Endothelial cell (in vitro differentiated cells): ENCODE data around the gene WNT7B. TPM values are rescaled to one million over a fixed set of nuclear protein-coding genes. Genes with fewer than 3 reads are reported as not detected.

Source experiments
- DNase-seq: peaks from one replicate; pipeline ENCODE4 v3.0.0; 2021; ENCODE audit warnings: low spot score
- H3K27ac Mint-ChIP-seq: one replicate; pipeline ENCODE4 v1.8.0; 2021; ENCODE audit warnings: mixed read lengths, inconsistent platforms; ENCODE audit not compliant: unreplicated experiment
- H3K27me3 Mint-ChIP-seq: one replicate; pipeline ENCODE4 v1.8.0; 2021; ENCODE audit warnings: mild to moderate bottlenecking, moderate library complexity, mixed read lengths, inconsistent platforms; ENCODE audit not compliant: unreplicated experiment
- H3K36me3 Mint-ChIP-seq: one replicate; pipeline ENCODE4 v1.8.0; 2021; ENCODE audit warnings: mild to moderate bottlenecking, low read depth, mixed read lengths, inconsistent platforms; ENCODE audit not compliant: unreplicated experiment
- H3K4me1 Mint-ChIP-seq: one replicate; pipeline ENCODE4 v1.8.0; 2021; ENCODE audit warnings: mild to moderate bottlenecking, mixed read lengths, inconsistent platforms; ENCODE audit not compliant: unreplicated experiment
- H3K4me3 Mint-ChIP-seq: one replicate; pipeline ENCODE4 v1.8.0; 2021; ENCODE audit warnings: mild to moderate bottlenecking, mixed read lengths, inconsistent platforms; ENCODE audit not compliant: unreplicated experiment
- H3K9me3 Mint-ChIP-seq: one replicate; pipeline ENCODE4 v1.8.0; 2021; ENCODE audit warnings: mixed read lengths, inconsistent platforms; ENCODE audit not compliant: unreplicated experiment
- CTCF ChIP-seq: fragments of 200-600 bp; sonication (generic); IDR thresholded peaks from one replicate; pipeline ENCODE4 v1.5.0; 2021; ENCODE audit warnings: antibody characterized with exemption; ENCODE audit not compliant: unreplicated experiment
- total RNA-seq: library from RNA; stranded (reverse); fragmentation: NEBNext Ultra II Directional; extraction: Animal tissue kit (Norgen Biotek cat#: 25700); gene quantifications from one replicate; pipeline ENCODE4 v1.2.1, GENCODE V29; 2021; ENCODE audit not compliant: unreplicated experiment

Gene WNT7B
- total RNA-seq, 1 donor from 2014 or later, result not detected

- no peak for TF ChIP-seq CTCF
- H3K9me3 Mint-ChIP-seq, result no peaks in the 10 kb centered on the region
- no peak for DNase-seq
- peaks cover 6% of the 10 kb centered on the region for H3K27me3 Mint-ChIP-seq
- no peak overlapping the region for H3K27ac Mint-ChIP-seq
- H3K4me3 Mint-ChIP-seq, result no peak overlapping the region
- peaks cover 3% of the 10 kb centered on the region for H3K36me3 Mint-ChIP-seq
- no peaks in the 10 kb centered on the region for H3K4me1 Mint-ChIP-seq
These were observed 34.7 kb upstream of the WNT7B start for GRCh38 chr22:46011627-46012181.

GRCh38 chr22:46010951-46011626 is 34.1 kb upstream of the WNT7B start:
- no peaks in the 10 kb centered on the region for H3K9me3 Mint-ChIP-seq
- no peak for DNase-seq
- no peak for TF ChIP-seq CTCF
- H3K36me3 Mint-ChIP-seq, result peaks cover 3% of the 10 kb centered on the region
- H3K4me3 Mint-ChIP-seq, result no peak overlapping the region
- no peak overlapping the region for H3K27ac Mint-ChIP-seq
- no peaks in the 10 kb centered on the region for H3K4me1 Mint-ChIP-seq
- H3K27me3 Mint-ChIP-seq, result peaks cover 6% of the 10 kb centered on the region

GRCh38 chr22:46010207-46010867 is 33.4 kb upstream of the WNT7B start:
- no peaks in the 10 kb centered on the region for H3K4me1 Mint-ChIP-seq
- peaks cover 3% of the 10 kb centered on the region for H3K36me3 Mint-ChIP-seq
- H3K9me3 Mint-ChIP-seq, result no peaks in the 10 kb centered on the region
- H3K4me3 Mint-ChIP-seq, result no peak overlapping the region
- no peak for TF ChIP-seq CTCF
- peaks cover 6% of the 10 kb centered on the region for H3K27me3 Mint-ChIP-seq
- DNase-seq, result no peak
- no peak overlapping the region for H3K27ac Mint-ChIP-seq

GRCh38 chr22:46009730-46010129 is 32.8 kb upstream of the WNT7B start:
- no peak for TF ChIP-seq CTCF
- Mint-ChIP-seq H3K27me3 (peaks cover 4% of the 10 kb centered on the region), H3K4me1 (no peaks in the 10 kb centered on the region), H3K9me3 (no peaks in the 10 kb centered on the region), H3K36me3 (peaks cover 3% of the 10 kb centered on the region), H3K27ac (no peak overlapping the region), H3K4me3 (no peak overlapping the region)
- DNase-seq, result no peak
